Smooth muscle cell (in vitro differentiated cells): ENCODE measurements around the gene GPHN. TPM values are rescaled to one million over a fixed set of nuclear protein-coding genes. Genes with fewer than 3 reads are reported as not detected.
"Not testable (repeated sequence)": the region's sequence is repeated elsewhere in the genome, so short reads cannot be mapped to it uniquely, and the experiment has no call there.

Experiments
- DNase-seq: peaks from one replicate; lab custom pipeline; 2025; ENCODE audit not compliant: unreplicated experiment; lab: John Stamatoyannopoulos, UW
- H2AFZ ChIP-seq: fragments of 200-600 bp; sonication (generic); 2 replicates; pipeline ENCODE4 v1.6.0; 2016; ENCODE audit warnings: antibody characterized with exemption, low read depth, mild to moderate bottlenecking
- H3F3A ChIP-seq: fragments of 200-600 bp; sonication (generic); 2 replicates; pipeline ENCODE4 v1.6.0; 2017; ENCODE audit warnings: antibody characterized with exemption, low read depth
- H3K27ac ChIP-seq: fragments of 200-600 bp; sonication (generic); 2 replicates; pipeline ENCODE4 v1.5.1; 2016; ENCODE audit warnings: low read depth, mild to moderate bottlenecking
- H3K27me3 ChIP-seq: fragments of 200-600 bp; sonication (generic); 2 replicates; pipeline ENCODE4 v1.6.1; 2016; ENCODE audit warnings: low read depth, mild to moderate bottlenecking
- H3K36me3 ChIP-seq: fragments of 200-600 bp; sonication (generic); 2 replicates; pipeline ENCODE4 v1.5.1; 2016; ENCODE audit warnings: low read depth
- H3K4me1 ChIP-seq: fragments of 200-600 bp; sonication (generic); 2 replicates; pipeline ENCODE4 v1.5.1; 2016; ENCODE audit warnings: low read depth
- H3K4me2 ChIP-seq: fragments of 200-600 bp; sonication (generic); 2 replicates; pipeline ENCODE4 v1.6.0; 2016; ENCODE audit warnings: mild to moderate bottlenecking
- H3K4me3 ChIP-seq: fragments of 200-600 bp; sonication (generic); 2 replicates; pipeline ENCODE4 v1.5.1; 2016; ENCODE audit warnings: mild to moderate bottlenecking
- H3K79me2 ChIP-seq: fragments of 200-600 bp; sonication (generic); 2 replicates; pipeline ENCODE4 v1.6.0; 2016; ENCODE audit warnings: low read depth, mild to moderate bottlenecking
- H3K9ac ChIP-seq: fragments of 200-600 bp; sonication (generic); 2 replicates; pipeline ENCODE4 v1.6.0; 2016; ENCODE audit warnings: low read depth
- H3K9me3 ChIP-seq: fragments of 200-600 bp; sonication (generic); replicated peaks from 2 replicates; pipeline ENCODE4 v1.5.1; 2016; ENCODE audit warnings: low read depth
- H4K20me1 ChIP-seq: fragments of 200-600 bp; sonication (generic); 2 replicates; pipeline ENCODE4 v1.6.0; 2016; ENCODE audit warnings: low read depth
- WGBS: methylation state at CpG from one replicate; pipeline ENCODE4 v1.1.7; 2016; ENCODE audit warnings: low lambda C conversion rate; 5-methylcytosine and 5-hydroxymethylcytosine counted together
- polyA plus RNA-seq: library from polyadenylated mRNA; unstranded; fragments of >200 nt; fragmentation: Nextera tagmentation; extraction: Ambion mirVana; gene quantifications from 2 replicates; pipeline ENCODE4 v1.2.1, GENCODE V29; 2016
- total RNA-seq: library from RNA; depleted of rRNA; stranded (reverse); fragments of >200 nt; gene quantifications from 2 replicates; pipeline ENCODE4 v1.2.3, GENCODE V29; 2014
- TF ChIP-seq, protein P1 (sequence below): fragments of 200-600 bp; sonication (generic); IDR thresholded peaks from 2 replicates; pipeline ENCODE4 v1.5.1; 2017; ENCODE audit warnings: borderline replicate concordance, mild to moderate bottlenecking, antibody characterized with exemption; ENCODE audit not compliant: insufficient read depth, poor library complexity, severe bottlenecking

The GPHN gene
- total and polyA plus RNA-seq, 2 experiments from 2014 or later: 8.6 to 18.9 TPM

DNA sequence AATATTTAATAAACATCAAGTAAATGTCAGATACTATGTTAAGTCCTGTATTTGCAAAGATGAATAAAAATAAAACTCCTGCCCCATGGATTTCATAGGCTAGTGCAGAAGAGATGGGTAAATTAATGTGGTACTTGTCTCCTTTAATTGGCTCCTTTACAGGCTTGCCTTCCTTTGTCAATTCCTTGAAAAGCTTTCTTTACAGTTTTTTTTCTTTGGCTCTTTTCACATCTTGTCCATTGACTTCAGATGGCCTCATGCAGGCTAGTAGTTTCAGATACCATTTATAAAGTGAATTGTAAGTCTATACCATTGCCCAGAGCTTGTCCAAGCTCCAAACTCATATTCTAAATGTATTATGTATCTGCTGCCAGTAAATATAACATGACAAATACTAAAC, 552.6 kb downstream of the GPHN start:
- Histone ChIP-seq H3K4me2 (no peak overlapping the region), H3F3A (no peaks in the 10 kb centered on the region), H3K27ac (no peak overlapping the region), H4K20me1 (no peaks in the 10 kb centered on the region), H3K9me3 (peaks cover 8% of the 10 kb centered on the region), H3K4me1 (peaks cover 21% of the 10 kb centered on the region), H2AFZ (no peak overlapping the region), H3K9ac (no peak overlapping the region), H3K36me3 (no peaks in the 10 kb centered on the region), H3K4me3 (no peak overlapping the region), H3K79me2 (no peaks in the 10 kb centered on the region), H3K27me3 (no peaks in the 10 kb centered on the region)
- TF ChIP-seq, protein P1, sequence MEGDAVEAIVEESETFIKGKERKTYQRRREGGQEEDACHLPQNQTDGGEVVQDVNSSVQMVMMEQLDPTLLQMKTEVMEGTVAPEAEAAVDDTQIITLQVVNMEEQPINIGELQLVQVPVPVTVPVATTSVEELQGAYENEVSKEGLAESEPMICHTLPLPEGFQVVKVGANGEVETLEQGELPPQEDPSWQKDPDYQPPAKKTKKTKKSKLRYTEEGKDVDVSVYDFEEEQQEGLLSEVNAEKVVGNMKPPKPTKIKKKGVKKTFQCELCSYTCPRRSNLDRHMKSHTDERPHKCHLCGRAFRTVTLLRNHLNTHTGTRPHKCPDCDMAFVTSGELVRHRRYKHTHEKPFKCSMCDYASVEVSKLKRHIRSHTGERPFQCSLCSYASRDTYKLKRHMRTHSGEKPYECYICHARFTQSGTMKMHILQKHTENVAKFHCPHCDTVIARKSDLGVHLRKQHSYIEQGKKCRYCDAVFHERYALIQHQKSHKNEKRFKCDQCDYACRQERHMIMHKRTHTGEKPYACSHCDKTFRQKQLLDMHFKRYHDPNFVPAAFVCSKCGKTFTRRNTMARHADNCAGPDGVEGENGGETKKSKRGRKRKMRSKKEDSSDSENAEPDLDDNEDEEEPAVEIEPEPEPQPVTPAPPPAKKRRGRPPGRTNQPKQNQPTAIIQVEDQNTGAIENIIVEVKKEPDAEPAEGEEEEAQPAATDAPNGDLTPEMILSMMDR: no peak
- DNase-seq: no peak

DNA sequence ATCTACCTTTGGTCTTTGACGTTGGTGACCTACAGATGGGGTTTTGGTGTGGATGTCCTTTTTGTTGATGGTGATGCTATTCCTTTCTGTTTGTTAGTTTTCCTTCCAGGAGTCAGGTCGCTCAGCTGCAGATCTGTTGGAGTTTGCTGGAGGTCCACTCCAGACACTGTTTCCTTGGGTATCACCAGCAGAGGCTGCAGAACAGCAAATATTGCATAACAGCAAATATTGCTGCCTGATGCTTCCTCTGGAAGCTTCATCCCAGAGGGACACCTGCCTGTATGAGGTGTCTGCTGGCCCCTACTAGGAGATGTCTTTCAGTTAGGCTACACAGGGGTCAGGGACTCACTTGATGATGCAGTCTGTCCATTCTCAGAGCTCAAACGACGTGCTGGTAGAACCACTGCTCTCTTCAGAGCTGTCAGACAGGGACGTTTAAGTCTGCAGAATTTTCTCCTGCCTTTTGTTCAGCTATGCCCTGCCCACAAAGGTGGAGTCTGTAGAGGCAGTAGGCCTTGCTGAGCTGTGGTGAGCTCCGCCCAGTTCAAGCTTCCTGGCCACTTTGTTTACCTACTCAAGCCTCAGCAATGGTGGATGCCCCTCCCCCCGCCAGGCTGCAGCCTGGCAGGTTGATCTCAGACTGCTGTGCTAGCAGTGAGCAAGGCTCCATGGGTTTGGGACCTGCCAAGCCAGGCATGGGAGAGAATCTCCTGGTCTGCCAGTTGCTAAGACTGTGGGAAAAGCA, 559.3 kb downstream of the GPHN start:
- WGBS: 85% methylated on average over 7 of the region's 7 CpGs
- not testable (repeated sequence) for DNase-seq, H4K20me1 ChIP-seq

DNA sequence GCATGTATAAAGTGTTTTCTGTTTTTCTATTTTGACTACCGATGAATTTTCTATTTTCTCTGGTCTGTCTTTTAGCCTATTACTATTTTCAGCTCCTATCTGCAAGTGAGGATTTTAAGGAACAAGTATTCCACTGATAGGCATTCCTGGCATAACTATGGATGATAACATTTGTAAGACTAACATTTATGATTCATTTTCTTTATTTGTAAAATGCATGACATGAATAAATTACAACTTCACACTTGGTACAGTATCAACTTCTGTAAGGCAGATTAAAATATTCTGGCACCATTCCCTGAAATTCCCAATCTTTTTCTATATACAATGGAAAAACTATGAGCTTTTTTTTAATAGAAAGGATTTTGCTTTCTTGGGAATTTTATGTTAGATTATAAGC, 560.3 kb downstream of the GPHN start:
- Histone ChIP-seq H2AFZ (no peak overlapping the region), H3K79me2 (no peaks in the 10 kb centered on the region), H3K27me3 (no peaks in the 10 kb centered on the region), H3K27ac (no peak overlapping the region), H3K4me1 (no peaks in the 10 kb centered on the region), H3K4me3 (no peak overlapping the region), H3K36me3 (no peaks in the 10 kb centered on the region), H3K9me3 (peaks cover 4% of the 10 kb centered on the region), H4K20me1 (no peaks in the 10 kb centered on the region), H3K4me2 (no peak overlapping the region), H3K9ac (no peak overlapping the region), H3F3A (no peaks in the 10 kb centered on the region)
- DNase-seq: no peak
- TF ChIP-seq, protein P1: no peak
- WGBS: 97% methylated on average over 1 of the region's 1 CpG

More for the DNA sequence above, 559.3 kb downstream of the GPHN start:
- not testable (repeated sequence) for H3K4me2 ChIP-seq, H3F3A ChIP-seq, H3K9ac ChIP-seq, H2AFZ ChIP-seq, H3K27me3 ChIP-seq, H3K4me1 ChIP-seq, H3K36me3 ChIP-seq, H3K27ac ChIP-seq, H3K4me3 ChIP-seq, H3K79me2 ChIP-seq, H3K9me3 ChIP-seq

DNA sequence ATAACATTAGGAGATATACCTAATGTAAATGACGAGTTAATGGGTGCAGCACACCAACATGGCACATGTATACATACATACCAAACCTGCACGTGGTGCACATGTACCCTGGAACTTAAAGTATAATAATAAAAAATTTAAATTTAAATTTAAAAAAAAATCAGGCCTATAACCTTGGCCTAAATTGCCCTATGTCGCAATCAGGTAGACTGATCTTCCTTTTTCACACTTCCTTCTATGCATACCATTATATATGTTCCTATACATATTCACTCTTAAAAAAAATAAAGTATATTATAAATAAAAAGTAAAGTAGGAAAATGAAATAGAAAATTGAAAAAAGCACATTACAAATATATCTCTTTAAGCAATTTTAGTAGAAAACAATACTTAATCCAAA, 563.6 kb downstream of the GPHN start:
- no peaks in the 10 kb centered on the region for H3K27me3 ChIP-seq
- DNase-seq: no peak

More for the DNA sequence above, 563.6 kb downstream of the GPHN start:
- H4K20me1 ChIP-seq: no peaks in the 10 kb centered on the region
- no peak overlapping the region for H3K27ac ChIP-seq
- no peak overlapping the region for H2AFZ ChIP-seq
- H3K79me2 ChIP-seq: no peaks in the 10 kb centered on the region
- H3K36me3 ChIP-seq: no peaks in the 10 kb centered on the region
- H3K4me3 ChIP-seq: no peak overlapping the region
- no peak overlapping the region for H3K4me2 ChIP-seq
- TF ChIP-seq, protein P1: no peak
- H3K9me3 ChIP-seq: no peaks in the 10 kb centered on the region
- no peak overlapping the region for H3K9ac ChIP-seq
- H3K4me1 ChIP-seq: no peaks in the 10 kb centered on the region
- 96% methylated on average over 3 of the region's 3 CpGs for WGBS
- no peaks in the 10 kb centered on the region for H3F3A ChIP-seq
